IMR-90 (cell line): ENCODE results near the gene WDR5.

ENCODE experiments used
- CEBPB ChIP-seq: IDR thresholded peaks from 2 replicates; pipeline ENCODE4 v1.6.1; 2012; ENCODE audit warnings: low read depth, low read length, improper control_type of control experiment
- CTCF ChIP-seq: conservative IDR thresholded peaks from 2 replicates; pipeline ENCODE4 v1.5.1; 2012; ENCODE audit warnings: mild to moderate bottlenecking, low read depth, low read length, improper control_type of control experiment
- ELK1 ChIP-seq: fragments of 150-350 bp; IDR thresholded peaks from 2 replicates; pipeline ENCODE4 v1.6.1; 2016; ENCODE audit warnings: low read depth, mild to moderate bottlenecking, low read length, moderate library complexity, borderline replicate concordance
- FOS ChIP-seq: fragments of 150-350 bp; IDR thresholded peaks from 2 replicates; pipeline ENCODE4 v1.6.1; 2016; ENCODE audit warnings: low read depth, low read length
- MXI1 ChIP-seq: IDR thresholded peaks from 2 replicates; pipeline ENCODE4 v1.6.1; 2012; ENCODE audit warnings: low read depth, mild to moderate bottlenecking, low read length, moderate library complexity, borderline replicate concordance
- POLR2A ChIP-seq: IDR thresholded peaks from 2 replicates; pipeline ENCODE4 v1.6.1; 2012; ENCODE audit warnings: mild to moderate bottlenecking, low read depth, low read length

- no peak for TF ChIP-seq CTCF
- no peak for TF ChIP-seq POLR2A
- no peak for TF ChIP-seq ELK1
- TF ChIP-seq FOS: no peak
- no peak for TF ChIP-seq MXI1
- TF ChIP-seq CEBPB: no peak
These were observed 34.8 kb downstream of the WDR5 start for GRCh38 chr9:134170532-134171315.
